SK-N-SH (cell line): ENCODE results near the gene LEFTY1. TPM values are rescaled to one million over a fixed set of nuclear protein-coding genes. Genes with fewer than 3 reads are reported as not detected.
A peak's percentile ranks its signal among the peaks of the same experiment; 100 is the strongest.

ENCODE experiments used
- CTCF ChIA-PET: fragments of 300-600, 350-600 bp; formaldehyde crosslinking; extraction: SDS; loops from one replicate; lab custom pipeline; 2021; lab: Yijun Ruan, JAX
- POLR2A ChIA-PET: fragments of 350-600 bp; sonication (Branson Sonifier 250); formaldehyde crosslinking; extraction: SDS; loops from one replicate; lab custom pipeline; 2020; ENCODE audit warnings: antibody characterized with exemption, inconsistent platforms; lab: Yijun Ruan, JAX
- DNase-seq: peaks from one replicate; pipeline ENCODE4 v3.0.0; 2012
- H2AFZ ChIP-seq: fragments of 200-600 bp; sonication (generic); 2 replicates; pipeline ENCODE4 v1.8.1; 2016; ENCODE audit warnings: antibody characterized with exemption, mild to moderate bottlenecking, low read depth
- H3F3A ChIP-seq: fragments of 200-600 bp; sonication (generic); replicated peaks from 2 replicates; pipeline ENCODE3; 2016; ENCODE audit warnings: antibody characterized with exemption, mild to moderate bottlenecking; ENCODE audit not compliant: insufficient read depth
- H3K27ac ChIP-seq, 2 experiments: fragments of 200-500 bp in 1 of 2; fragments of 200-600 bp in 1 of 2; sonication (Bioruptor generic) in 1 of 2; sonication (generic), shearing (Covaris generic) in 1 of 2; 2 replicates each; pipeline versions ENCODE4 v1.5.1 to v1.6.1; 2014 to 2016; ENCODE audit warnings: low read depth in 2 of 2, inconsistent platforms in 1 of 2, low read length in 1 of 2, mild to moderate bottlenecking in 1 of 2, mixed read lengths in 1 of 2
- H3K27me3 ChIP-seq: fragments of 200-600 bp; sonication (generic), shearing (Covaris generic); 2 replicates; pipeline ENCODE4 v1.6.1; 2016; ENCODE audit warnings: mixed run types; ENCODE audit not compliant: insufficient read depth
- H3K36me3 ChIP-seq, 2 experiments: fragments of 200-500 bp in 1 of 2; fragments of 200-600 bp in 1 of 2; sonication (Bioruptor generic) in 1 of 2; sonication (generic) in 1 of 2; replicated peaks in 1 of 2; 2 replicates each; pipeline versions ENCODE3 to v1.5.1; 2014 to 2016; ENCODE audit warnings: low read length in 1 of 2, mild to moderate bottlenecking in 1 of 2; ENCODE audit not compliant: insufficient read depth in 2 of 2, control insufficient read depth in 1 of 2
- H3K4me1 ChIP-seq, 2 experiments: fragments of 200-500 bp in 1 of 2; fragments of 200-600 bp in 1 of 2; sonication (Bioruptor generic) in 1 of 2; sonication (generic), shearing (Covaris generic) in 1 of 2; 2 replicates each; pipeline versions ENCODE4 v1.5.1 to v1.6.1; 2014 to 2016; ENCODE audit warnings: low read depth in 1 of 2, low read length in 1 of 2, mixed run types in 1 of 2; ENCODE audit not compliant: insufficient read depth in 2 of 2, control insufficient read depth in 1 of 2
- H3K4me2 ChIP-seq: fragments of 200-600 bp; sonication (generic), shearing (Covaris generic); 2 replicates; pipeline ENCODE4 v1.6.1; 2017; ENCODE audit warnings: mixed run types
- H3K4me3 ChIP-seq, 2 experiments: fragments of 200-500 bp in 1 of 2; fragments of 200-600 bp in 1 of 2; sonication (Bioruptor generic) in 1 of 2; sonication (generic), shearing (Covaris generic) in 1 of 2; 2 replicates each; pipeline versions ENCODE4 v1.5.1 to v1.8.1; 2014 to 2016; ENCODE audit warnings: low read depth in 2 of 2, inconsistent platforms in 1 of 2, low read length in 1 of 2, mild to moderate bottlenecking in 1 of 2, mixed read lengths in 1 of 2, moderate library complexity in 1 of 2
- H3K79me2 ChIP-seq: fragments of 200-600 bp; sonication (generic); 2 replicates; pipeline ENCODE4 v1.8.1; 2017; ENCODE audit warnings: mild to moderate bottlenecking; ENCODE audit not compliant: insufficient read depth
- H3K9ac ChIP-seq: fragments of 200-600 bp; sonication (generic); 2 replicates; pipeline ENCODE4 v1.6.1; 2017; ENCODE audit warnings: mixed run types
- H3K9me2 ChIP-seq: fragments of 200-600 bp; sonication (generic); 2 replicates; pipeline ENCODE4 v1.6.1; 2017; ENCODE audit warnings: mixed run types
- H3K9me3 ChIP-seq: fragments of 200-600 bp; sonication (generic); 2 replicates; pipeline ENCODE4 v1.6.1; 2017; ENCODE audit warnings: mixed run types, mild to moderate bottlenecking, moderate library complexity
- H4K20me1 ChIP-seq: fragments of 200-600 bp; sonication (generic); 2 replicates; pipeline ENCODE4 v1.6.1; 2017; ENCODE audit warnings: mild to moderate bottlenecking, mixed run types; ENCODE audit not compliant: insufficient read depth
- CHD2 ChIP-seq: fragments of 150-350 bp; IDR thresholded peaks from 2 replicates; pipeline ENCODE4 v1.6.1; 2018; ENCODE audit warnings: low read length; ENCODE audit not compliant: partially characterized antibody
- CTCF ChIP-seq: fragments of 200-600 bp; sonication (generic); IDR thresholded peaks from 2 replicates; pipeline ENCODE4 v1.6.1; 2017; ENCODE audit warnings: antibody characterized with exemption, mild to moderate bottlenecking, moderate library complexity
- FOXM1 ChIP-seq: IDR thresholded peaks from 2 replicates; pipeline ENCODE4 v1.4.0; 2012; ENCODE audit warnings: low read depth, mild to moderate bottlenecking
- GABPA ChIP-seq: IDR thresholded peaks from 2 replicates; pipeline ENCODE4 v1.4.0; 2012; ENCODE audit warnings: low read depth, mild to moderate bottlenecking
- GATA2 ChIP-seq: sonication (generic); formaldehyde crosslinking; IDR thresholded peaks from 2 replicates; pipeline ENCODE4 v1.5.0; 2020; ENCODE audit warnings: mild to moderate bottlenecking, missing genetic modification reagents
- MAX ChIP-seq: IDR thresholded peaks from 2 replicates; pipeline ENCODE4 v1.4.0; 2012; ENCODE audit warnings: low read depth
- MEF2A ChIP-seq: IDR thresholded peaks from 2 replicates; pipeline ENCODE4 v1.4.0; 2012; ENCODE audit warnings: low read depth, borderline replicate concordance
- MXI1 ChIP-seq: IDR thresholded peaks from 2 replicates; pipeline ENCODE4 v1.6.1; 2012; ENCODE audit warnings: mild to moderate bottlenecking, low read depth, low read length, improper control_type of control experiment
- NRF1 ChIP-seq: IDR thresholded peaks from 2 replicates; pipeline ENCODE4 v1.6.1; 2012; ENCODE audit warnings: low read depth, mild to moderate bottlenecking, low read length
- RAD21 ChIP-seq: IDR thresholded peaks from 2 replicates; pipeline ENCODE4 v1.6.1; 2012; ENCODE audit warnings: mild to moderate bottlenecking, low read length
- RCOR1 ChIP-seq: fragments of 150-350 bp; IDR thresholded peaks from 2 replicates; pipeline ENCODE4 v1.6.1; 2017; ENCODE audit warnings: antibody characterized with exemption, low read length
- RFX5 ChIP-seq: IDR thresholded peaks from 2 replicates; pipeline ENCODE4 v1.6.1; 2012; ENCODE audit warnings: mild to moderate bottlenecking, improper control_type of control experiment, low read length
- RXRA ChIP-seq: IDR thresholded peaks from 2 replicates; pipeline ENCODE4 v1.4.0; 2012; ENCODE audit warnings: low read depth, mild to moderate bottlenecking, borderline replicate concordance
- YY1 ChIP-seq: IDR thresholded peaks from 2 replicates; pipeline ENCODE4 v1.4.0; 2012; ENCODE audit warnings: low read depth, mild to moderate bottlenecking
- WGBS: methylation state at CpG from one replicate; pipeline ENCODE4 v1.1.6; 2017; ENCODE audit warnings: low lambda C conversion rate; 5-methylcytosine and 5-hydroxymethylcytosine counted together
- polyA plus RNA-seq, 3 experiments: library from polyadenylated mRNA; depleted of rRNA; stranded (reverse); fragments of >200 nt; gene quantifications; 2 replicates each; pipeline ENCODE4 v1.2.3, GENCODE V29; 2012

LEFTY1 gene
- 0.05 and 0.07 TPM in 2 replicates for polyA plus RNA-seq (2012; rRNA removed)
- polyA plus RNA-seq (2012; cell fraction: cytosol; rRNA removed): 0.04 and 0.05 TPM in 2 replicates
- polyA plus RNA-seq (2012; cell fraction: nucleus; rRNA removed): 0.33 and 0.50 TPM in 2 replicates

- no peak within 1 kb of the TSS for H3K27ac ChIP-seq
- TF ChIP-seq YY1 (no peak), CTCF (no peak), NRF1 (no peak), RCOR1 (no peak), CHD2 (no peak), MEF2A (no peak), GATA2 (CRISPR knock-in tag) (no peak), MAX (no peak), RAD21 (no peak), RFX5 (no peak), MXI1 (no peak), RXRA (no peak), GABPA (no peak), FOXM1 (no peak)
- H3K79me2 ChIP-seq: no peaks in the 10 kb centered on the region
- no peaks in the 10 kb centered on the region for H4K20me1 ChIP-seq
- no peaks in the 10 kb centered on the region for H3K9me2 ChIP-seq
- no peak within 1 kb of the TSS for H3K4me3 ChIP-seq
- H3F3A ChIP-seq: no peaks in the 10 kb centered on the region
- no peaks in the 10 kb centered on the region; a peak in 1 of 4 replicates for H3K4me1 ChIP-seq
- DNase-seq: peak; percentile 40
- no peaks in the 10 kb centered on the region for H3K9me3 ChIP-seq
- no peaks in the 10 kb centered on the region for H3K27me3 ChIP-seq
- H3K4me2 ChIP-seq: no peak within 1 kb of the TSS
- ChIA-PET CTCF (interaction anchor here (2.0 to 2.1 kb wide), 2 partner anchors 11 to 414 kb away, joined by 7 read pairs; no protein-coding TSS in a partner anchor), POLR2A (no interaction called here)
- 89% methylated on average over 8 of the region's 11 CpGs for WGBS
- no peak within 1 kb of the TSS for H2AFZ ChIP-seq
- H3K9ac ChIP-seq: no peak within 1 kb of the TSS
- H3K36me3 ChIP-seq: no peaks in the 10 kb centered on the region
These were observed at the start of gene LEFTY1 for GRCh38 chr1:225888898-225889601. TSS of gene LEFTY1 (minus strand) at chr1:225889146. CDS start at chr1:225889066, 80 bp downstream.
